NCI-H345 (cell line): ENCODE measurements around the gene RRP12.
"Not testable (repeated sequence)": the region's sequence is repeated elsewhere in the genome, so short reads cannot be mapped to it uniquely, and the experiment has no call there.

Experiments used
- DNase-seq: peaks from one replicate; lab custom pipeline; 2025; lab: John Stamatoyannopoulos, UW

RRP12 gene

GRCh38 chr10:97400665-97401454 is at the start of gene RRP12:
Gene RRP12, minus strand, starts transcription at chr10:97401340. Its CDS starts 109 bp downstream, at chr10:97401231.
- DNase-seq = peak; percentile 94

GRCh38 chr10:97450828-97451227 is 49.7 kb upstream of the RRP12 start:
- no peak for DNase-seq

GRCh38 chr10:97445722-97446639 is 44.8 kb upstream of the RRP12 start, which contains the start of the genes EXOSC1 and ZDHHC16:
Gene EXOSC1, minus strand, starts transcription at chr10:97446006. Its CDS starts 21 bp downstream, at chr10:97445985.
Gene ZDHHC16, plus strand, starts transcription at chr10:97446175. Its CDS starts 5,501 bp downstream, at chr10:97451676.
- peak; percentile 91 for DNase-seq

GRCh38 chr10:97445357-97445721 is 44.2 kb upstream of the RRP12 start:
- no peak for DNase-seq

- no peak for DNase-seq
Measured at GRCh38 chr10:97444212-97444611, 43.1 kb upstream of the RRP12 start.

GRCh38 chr10:97442277-97442676 is 41.1 kb upstream of the RRP12 start:
- no peak for DNase-seq

- DNase-seq = no peak
Measured at GRCh38 chr10:97435211-97435610, 34.1 kb upstream of the RRP12 start.

- DNase-seq = no peak
Measured at GRCh38 chr10:97434557-97434956, 33.4 kb upstream of the RRP12 start.

GRCh38 chr10:97434055-97434454 is 32.9 kb upstream of the RRP12 start:
- no peak for DNase-seq

GRCh38 chr10:97428572-97428981 is 27.4 kb upstream of the RRP12 start:
- no peak for DNase-seq

- no peak for DNase-seq
Measured at GRCh38 chr10:97427571-97428179, 26.5 kb upstream of the RRP12 start.

- no peak for DNase-seq
Measured at GRCh38 chr10:97426776-97427570, 25.8 kb upstream of the RRP12 start.

- peak; percentile 91 for DNase-seq
Measured at GRCh38 chr10:97425964-97426775, 25.0 kb upstream of the RRP12 start, which contains the start of gene PGAM1. Gene PGAM1, plus strand, starts transcription at chr10:97426191. Its CDS starts 117 bp downstream, at chr10:97426308.

GRCh38 chr10:97423757-97424098 is 22.6 kb upstream of the RRP12 start:
- DNase-seq = not testable (repeated sequence)

- DNase-seq = no peak
Measured at GRCh38 chr10:97416565-97416964, 15.4 kb upstream of the RRP12 start.

GRCh38 chr10:97412891-97413304 is 11.8 kb upstream of the RRP12 start:
- DNase-seq = no peak

GRCh38 chr10:97411406-97411805 is 10.3 kb upstream of the RRP12 start:
- DNase-seq = no peak

GRCh38 chr10:97408496-97408992 is 7.4 kb upstream of the RRP12 start:
- DNase-seq = no peak

GRCh38 chr10:97407952-97408248 is 6.8 kb upstream of the RRP12 start:
- no peak for DNase-seq

- peak; percentile 62 for DNase-seq
Measured at GRCh38 chr10:97407211-97407951, 6.2 kb upstream of the RRP12 start.
